GM18909 (cell line): ENCODE data around the gene NUCB1.
"Not testable (repeated sequence)": the region's sequence is repeated elsewhere in the genome, so short reads cannot be mapped to it uniquely, and the experiment has no call there.

Source experiments
- ATAC-seq: cut with Tn5 transposase; IDR thresholded peaks from one replicate; pipeline ENCODE4 v1.9.1; 2021; ENCODE audit warnings: mild to moderate bottlenecking; ENCODE audit not compliant: unreplicated experiment, poor library complexity

The NUCB1 gene

GRCh38 chr19:48873476-48874302 lies 26.4 kb upstream of the NUCB1 start:
- no peak for ATAC-seq

GRCh38 chr19:48874303-48875135 lies 25.6 kb upstream of the NUCB1 start:
- no peak for ATAC-seq

GRCh38 chr19:48876043-48876981 lies 23.8 kb upstream of the NUCB1 start:
- ATAC-seq = not testable (repeated sequence)

- ATAC-seq = no peak
Measured at GRCh38 chr19:48877855-48878195, 22.3 kb upstream of the NUCB1 start.

DNA sequence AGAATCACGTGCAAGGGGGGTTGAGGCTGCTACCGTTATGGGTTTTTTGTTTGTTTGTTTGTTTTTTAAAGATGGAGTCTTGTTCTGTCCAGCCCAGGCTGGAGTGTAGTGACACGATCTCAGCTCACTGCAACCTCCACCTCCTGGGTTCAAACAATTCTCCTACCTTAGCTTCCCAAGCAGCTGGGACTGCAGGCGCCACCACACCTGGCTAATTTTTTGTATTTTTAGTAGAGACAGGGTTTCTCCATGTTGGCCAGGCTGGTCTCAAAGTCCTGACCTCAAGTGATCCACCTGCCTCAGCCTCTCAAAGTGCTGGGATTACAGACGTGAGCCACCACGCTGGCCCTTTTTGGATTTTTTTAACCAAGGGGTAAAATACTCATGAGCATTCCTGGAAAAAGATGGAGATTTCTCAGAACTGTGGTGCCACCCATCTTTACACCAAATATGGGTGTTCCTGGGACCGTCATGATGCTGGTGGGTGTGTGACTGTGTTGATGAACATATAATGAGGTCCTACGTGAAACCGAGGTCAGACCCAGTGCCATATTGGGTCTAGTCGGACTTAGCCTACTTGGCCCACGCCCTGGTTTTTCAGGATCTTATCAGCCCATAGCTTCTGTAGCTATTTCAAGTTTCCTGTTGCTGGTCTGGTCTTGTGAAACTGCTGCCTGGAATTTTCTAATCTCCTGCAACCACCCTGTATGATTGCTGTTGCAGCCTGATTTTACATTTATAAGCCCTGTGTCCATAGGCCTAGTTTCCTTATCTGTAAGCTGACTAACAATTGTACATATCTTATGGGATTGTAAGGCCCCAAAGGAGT lies 21.7 kb upstream of the NUCB1 start:
- ATAC-seq = no peak

DNA sequence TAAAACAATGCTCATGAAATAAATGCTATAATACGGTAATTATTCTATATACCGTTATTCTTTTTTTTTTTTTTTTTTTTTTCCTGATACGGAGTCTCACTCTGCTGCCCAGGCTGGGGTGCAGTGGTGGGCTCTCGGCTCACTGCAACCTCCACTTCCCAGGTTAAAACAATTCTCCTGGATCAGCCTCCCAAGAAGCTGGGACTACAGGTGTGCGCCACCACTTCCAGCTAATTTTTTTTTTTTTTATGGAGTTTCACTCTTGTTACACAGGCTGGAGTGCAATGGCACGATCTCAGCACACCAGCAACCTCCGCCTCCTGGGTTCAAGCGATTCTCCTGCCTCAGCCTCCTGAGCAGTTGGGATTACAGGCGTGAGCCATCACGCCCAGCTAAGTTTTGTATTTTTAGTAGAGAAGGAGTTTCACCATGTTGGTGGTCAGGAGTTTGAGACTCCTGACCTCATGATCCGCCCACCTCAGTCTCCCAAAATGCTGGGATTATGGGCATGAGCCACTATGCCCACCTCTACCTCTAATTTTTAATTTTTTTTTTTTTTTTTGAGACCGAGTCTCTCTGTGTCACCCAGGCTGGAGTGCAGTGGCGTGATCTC lies 21.0 kb upstream of the NUCB1 start:
- ATAC-seq = no peak

DNA sequence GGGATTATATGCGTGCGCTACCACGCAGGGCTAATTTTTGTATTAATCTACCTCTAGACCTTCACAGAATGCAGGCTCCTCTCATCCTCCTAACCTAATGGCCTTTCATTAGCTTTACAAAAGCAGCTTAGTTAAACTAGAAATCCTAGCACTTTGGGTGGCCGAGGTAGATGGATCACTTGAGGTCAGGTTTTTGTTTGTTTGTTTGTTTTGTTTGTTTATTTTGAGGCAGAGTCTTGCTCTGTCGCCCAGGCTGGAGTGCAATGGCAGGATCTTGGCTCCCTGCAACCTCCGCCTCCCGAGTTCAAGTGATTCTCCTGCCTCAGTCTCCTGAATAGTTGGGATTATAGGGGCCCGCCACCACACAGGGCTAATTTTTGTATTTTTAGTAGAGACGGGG lies 20.4 kb upstream of the NUCB1 start:
- ATAC-seq = not testable (repeated sequence)

- ATAC-seq = no peak
Measured at GRCh38 chr19:48881741-48882657, 18.1 kb upstream of the NUCB1 start.

- no peak for ATAC-seq
Measured at GRCh38 chr19:48883726-48884125, 16.4 kb upstream of the NUCB1 start.

DNA sequence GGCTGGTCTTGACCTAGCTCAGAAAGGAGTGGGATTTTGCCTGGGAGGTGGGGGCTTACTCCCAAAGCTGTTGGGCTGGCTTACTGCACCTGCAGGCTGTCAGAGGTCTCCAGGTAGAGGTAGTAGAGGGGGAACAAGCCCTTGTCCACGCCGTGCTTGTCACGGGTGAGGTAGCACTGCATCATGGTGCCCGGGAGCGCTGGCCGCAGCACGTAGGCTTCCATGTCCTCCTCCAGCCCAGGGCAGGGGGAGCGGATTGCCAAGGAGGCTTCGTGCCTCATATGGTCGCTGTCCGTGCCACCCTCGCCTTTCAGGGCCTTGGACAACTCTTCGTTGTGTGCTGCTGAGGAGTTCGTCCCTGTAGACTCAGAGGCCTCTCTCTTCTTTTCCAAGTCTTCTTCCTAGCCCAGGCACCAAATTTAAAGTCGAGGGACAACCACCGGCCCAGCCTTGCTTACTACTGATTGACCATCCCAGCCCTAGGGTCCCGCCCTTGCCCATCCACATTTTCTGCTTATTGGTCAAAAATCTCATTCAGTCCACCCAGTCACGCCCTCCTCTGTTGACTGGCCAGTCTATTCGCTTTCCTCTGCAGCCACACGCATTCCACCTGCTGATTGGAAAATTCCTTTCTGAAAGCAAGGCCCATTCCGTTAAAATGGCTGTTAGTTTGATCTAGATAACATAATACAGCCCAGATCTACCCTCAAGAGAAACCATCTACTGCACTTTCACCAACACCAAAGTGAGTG lies 12.1 kb upstream of the NUCB1 start:
- ATAC-seq = no peak

DNA sequence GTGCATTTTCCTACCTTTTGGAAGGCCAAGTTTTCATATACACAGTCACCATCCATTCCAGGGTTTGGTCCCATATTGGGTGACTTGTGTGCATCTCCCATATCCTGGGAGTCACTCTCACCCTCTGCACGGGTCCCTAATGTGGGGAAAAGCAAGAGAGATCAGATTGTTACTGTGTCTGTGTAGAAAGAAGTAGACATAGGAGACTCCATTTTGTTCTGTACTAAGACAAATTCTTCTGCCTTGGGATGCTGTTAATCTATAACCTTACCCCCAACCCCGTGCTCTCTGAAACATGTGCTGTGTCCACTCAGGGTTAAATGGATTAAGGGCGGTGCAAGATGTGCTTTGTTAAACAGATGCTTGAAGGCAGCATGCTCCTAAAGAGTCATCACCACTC lies 10.6 kb upstream of the NUCB1 start:
- not testable (repeated sequence) for ATAC-seq

GRCh38 chr19:48890551-48890950 lies 9.6 kb upstream of the NUCB1 start:
- no peak for ATAC-seq

DNA sequence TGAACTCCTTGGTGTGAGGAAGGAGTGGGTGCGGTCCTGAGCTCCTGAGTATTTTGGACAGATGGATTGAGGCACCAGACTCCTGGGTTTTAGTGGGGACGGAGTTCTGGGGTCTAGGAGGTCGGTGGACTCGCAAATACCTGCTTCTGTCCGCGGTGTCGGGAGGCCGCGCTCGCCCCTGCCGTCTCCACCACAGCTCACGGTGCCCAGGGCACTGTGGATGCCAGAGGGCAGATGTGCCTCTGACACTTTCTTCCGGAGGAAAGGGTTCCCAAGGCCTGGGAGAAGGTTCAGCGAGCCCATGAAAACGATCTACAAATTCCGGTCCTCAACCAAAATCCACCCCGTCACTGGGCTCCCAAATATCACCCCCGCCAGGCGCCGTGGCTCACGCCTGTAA lies 4.9 kb upstream of the NUCB1 start:
- no peak for ATAC-seq

- ATAC-seq = no peak
Measured at GRCh38 chr19:48896191-48896720, 3.9 kb upstream of the NUCB1 start.

- ATAC-seq = no peak
Measured at GRCh38 chr19:48897181-48897580, 2.9 kb upstream of the NUCB1 start.

GRCh38 chr19:48899386-48899749 lies 744 bp upstream of the NUCB1 start:
- not testable (repeated sequence) for ATAC-seq
